ENCODE results near the gene PPP2R2D. TPM values are rescaled to one million over a fixed set of nuclear protein-coding genes. Genes with fewer than 3 reads are reported as not detected.

The PPP2R2D gene
- total RNA-seq, 2 donors from 2014 or later, result 35.5 to 37.5 TPM

GRCh38 chr10:131898713-131899112, 2.1 kb upstream of the PPP2R2D start:
- no peak overlapping the region for H3K9ac ChIP-seq (ENCODE audit: extremely low read depth, low read length, poor library complexity, severe bottlenecking)
- Mint-ChIP-seq H3K9me3 (no peaks in the 10 kb centered on the region), H3K27me3 (ENCODE audit: insufficient read depth) (peaks cover 25% of the 10 kb centered on the region), H3K4me3 (no peak overlapping the region), H3K27ac (no peak overlapping the region), H3K36me3 (ENCODE audit: low read depth) (peaks cover 3% of the 10 kb centered on the region), H3K4me1 (peaks cover 9% of the 10 kb centered on the region)
- no peak for TF ChIP-seq CTCF (conservative IDR thresholded peaks at IDR 0.05)
- 74 to 75% methylated on average over 5 of the region's 5 CpGs for WGBS, 2 experiments (ENCODE audit: insufficient coverage in 1 of 2, insufficient read length in 1 of 2)
- peak; percentile 68 for DNase-seq
- H3K27ac ChIP-seq (ENCODE audit: low read depth, low read length), result no peak overlapping the region
- H3K9me3 ChIP-seq (ENCODE audit: control insufficient read depth, low read length), result no peaks in the 10 kb centered on the region
- H3K36me3 ChIP-seq (ENCODE audit: control insufficient read depth, insufficient read depth, low read length), result peaks cover 6% of the 10 kb centered on the region
- no peak overlapping the region for H3K4me3 ChIP-seq (ENCODE audit: low read length)
- peaks cover 34% of the 10 kb centered on the region for H3K27me3 ChIP-seq (ENCODE audit: control insufficient read depth, insufficient read depth, low read length, poor library complexity, severe bottlenecking)
- H3K4me1 ChIP-seq (ENCODE audit: control insufficient read depth, insufficient read depth, low read length), result no peaks in the 10 kb centered on the region

- Mint-ChIP-seq H3K9me3 (no peaks in the 10 kb centered on the region), H3K4me3 (no peak overlapping the region), H3K27me3 (ENCODE audit: insufficient read depth) (peaks cover 21% of the 10 kb centered on the region), H3K4me1 (peaks cover 10% of the 10 kb centered on the region), H3K27ac (no peak overlapping the region), H3K36me3 (ENCODE audit: low read depth) (peaks cover 4% of the 10 kb centered on the region)
- peaks cover 29% of the 10 kb centered on the region for H3K27me3 ChIP-seq (ENCODE audit: control insufficient read depth, insufficient read depth, low read length, poor library complexity, severe bottlenecking)
- 73 to 86% methylated on average over 7 to 8 of the region's 8 CpGs for WGBS, 2 experiments (ENCODE audit: insufficient coverage in 1 of 2, insufficient read length in 1 of 2)
- no peak overlapping the region for H3K27ac ChIP-seq (ENCODE audit: low read depth, low read length)
- DNase-seq, result no peak
- H3K4me3 ChIP-seq (ENCODE audit: low read length), result no peak overlapping the region
- TF ChIP-seq CTCF (conservative IDR thresholded peaks at IDR 0.05), result no peak
- no peaks in the 10 kb centered on the region for H3K4me1 ChIP-seq (ENCODE audit: control insufficient read depth, insufficient read depth, low read length)
- peaks cover 6% of the 10 kb centered on the region for H3K36me3 ChIP-seq (ENCODE audit: control insufficient read depth, insufficient read depth, low read length)
- H3K9ac ChIP-seq (ENCODE audit: extremely low read depth, low read length, poor library complexity, severe bottlenecking), result no peak overlapping the region
- H3K9me3 ChIP-seq (ENCODE audit: control insufficient read depth, low read length), result no peaks in the 10 kb centered on the region
Observed at GRCh38 chr10:131899116-131899690, 1.6 kb upstream of the PPP2R2D start.

GRCh38 chr10:131899695-131900349, 986 bp upstream of the PPP2R2D start:
- Mint-ChIP-seq H3K36me3 (ENCODE audit: low read depth) (peaks cover 4% of the 10 kb centered on the region), H3K9me3 (no peaks in the 10 kb centered on the region), H3K4me1 (peaks cover 14% of the 10 kb centered on the region), H3K27me3 (ENCODE audit: insufficient read depth) (peaks cover 21% of the 10 kb centered on the region), H3K4me3 (peak overlapping the region; percentile 82), H3K27ac (peak overlapping the region; percentile 96)
- Histone ChIP-seq H3K36me3 (ENCODE audit: control insufficient read depth, insufficient read depth, low read length) (peaks cover 6% of the 10 kb centered on the region), H3K4me3 (ENCODE audit: low read length) (peak overlapping the region; percentile 71), H3K27me3 (ENCODE audit: control insufficient read depth, insufficient read depth, low read length, poor library complexity, severe bottlenecking) (peaks cover 26% of the 10 kb centered on the region), H3K4me1 (ENCODE audit: control insufficient read depth, insufficient read depth, low read length) (no peaks in the 10 kb centered on the region), H3K9ac (ENCODE audit: extremely low read depth, low read length, poor library complexity, severe bottlenecking) (peak overlapping the region; percentile 24), H3K27ac (ENCODE audit: low read depth, low read length) (no peak overlapping the region), H3K9me3 (ENCODE audit: control insufficient read depth, low read length) (no peaks in the 10 kb centered on the region)
- TF ChIP-seq CTCF (conservative IDR thresholded peaks at IDR 0.05), result peak; percentile 63
- 46 to 51% methylated on average over 18 to 24 of the region's 24 CpGs for WGBS, 2 experiments (ENCODE audit: insufficient coverage in 1 of 2, insufficient read length in 1 of 2)
- DNase-seq, result peak; percentile 61

All from endodermal cell (in vitro differentiated cells).